Karpas-422 (cell line): ENCODE measurements around the gene RAD51AP1. TPM values are rescaled to one million over a fixed set of nuclear protein-coding genes. Genes with fewer than 3 reads are reported as not detected.

Experiments used
- DNase-seq: peaks from one replicate; pipeline ENCODE4 v3.0.0-alpha.2; 2015
- H2AFZ ChIP-seq: fragments of 200-600 bp; sonication (generic); 2 replicates; pipeline ENCODE4 v1.6.1; 2014; ENCODE audit warnings: antibody characterized with exemption, low read length, mixed read lengths
- H3K27ac ChIP-seq: fragments of 200-600 bp; sonication (generic); 2 replicates; pipeline ENCODE4 v1.5.1; 2014; ENCODE audit warnings: mild to moderate bottlenecking, low read length, moderate library complexity
- H3K27me3 ChIP-seq: fragments of 200-600 bp; sonication (generic); 2 replicates; pipeline ENCODE4 v1.6.1; 2014; ENCODE audit warnings: low read length, mixed read lengths
- H3K36me3 ChIP-seq: fragments of 200-600 bp; sonication (generic); 2 replicates; pipeline ENCODE4 v1.6.1; 2014; ENCODE audit warnings: low read length, mixed read lengths; ENCODE audit not compliant: insufficient read depth
- H3K4me1 ChIP-seq: fragments of 200-600 bp; sonication (generic); 2 replicates; pipeline ENCODE4 v1.6.1; 2014; ENCODE audit warnings: mild to moderate bottlenecking, low read length, mixed read lengths
- H3K4me2 ChIP-seq: fragments of 200-600 bp; sonication (generic); 2 replicates; pipeline ENCODE4 v1.6.1; 2014; ENCODE audit warnings: low read length, low read depth, mild to moderate bottlenecking; ENCODE audit not compliant: poor library complexity, severe bottlenecking
- H3K4me3 ChIP-seq: fragments of 200-600 bp; sonication (generic); 2 replicates; pipeline ENCODE4 v1.5.1; 2014; ENCODE audit warnings: mild to moderate bottlenecking, antibody characterized with exemption, low read length, mixed read lengths
- H3K79me2 ChIP-seq: fragments of 200-600 bp; sonication (generic); 2 replicates; pipeline ENCODE4 v1.6.1; 2014; ENCODE audit warnings: mild to moderate bottlenecking, low read length, mixed read lengths
- H3K9ac ChIP-seq: fragments of 200-600 bp; sonication (generic); 2 replicates; pipeline ENCODE4 v1.6.0; 2014; ENCODE audit warnings: low read length
- H3K9me2 ChIP-seq: fragments of 200-600 bp; sonication (generic), shearing (Covaris generic); replicated peaks from 2 replicates; pipeline ENCODE4 v1.6.0; 2014; ENCODE audit warnings: mild to moderate bottlenecking, low read length, moderate library complexity; ENCODE audit not compliant: insufficient read depth
- H3K9me3 ChIP-seq: fragments of 300-700, 200-600 bp; sonication (generic); 2 replicates; pipeline ENCODE4 v1.6.1; 2014; ENCODE audit warnings: low read length, mixed read lengths
- H4K20me1 ChIP-seq: fragments of 200-600 bp; sonication (generic); 2 replicates; pipeline ENCODE4 v1.6.1; 2014; ENCODE audit warnings: mild to moderate bottlenecking, antibody characterized with exemption, low read length, low read depth; ENCODE audit not compliant: insufficient read depth
- total RNA-seq: library from RNA; depleted of rRNA; stranded (reverse); fragments of >200 nt; shearing (Covaris generic); gene quantifications from 2 replicates; pipeline ENCODE4 v1.2.3, GENCODE V29; 2014; ENCODE audit warnings: low replicate concordance; rRNA removed

The RAD51AP1 gene
- total RNA-seq, 1 experiment from 2014 or later: 39.2 TPM

DNA sequence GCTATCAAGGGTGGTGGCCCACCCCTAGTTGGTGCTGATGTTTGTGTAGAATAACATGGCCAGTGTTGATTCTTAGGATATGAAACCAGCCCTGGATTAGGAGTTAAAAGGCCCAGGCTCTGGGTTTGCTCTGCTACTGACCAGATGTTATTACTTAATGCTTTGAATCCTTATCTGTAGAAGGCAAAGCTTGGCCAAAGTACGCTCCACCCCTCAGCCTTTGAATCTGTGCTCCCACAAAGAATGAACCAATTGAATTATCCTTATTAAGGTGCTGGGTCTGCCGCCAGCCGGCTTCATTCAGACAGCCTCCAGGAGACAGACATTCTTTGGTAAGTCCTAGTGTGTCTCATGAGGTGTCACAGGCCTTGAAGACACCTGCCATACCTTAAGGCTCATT lies 68.4 kb downstream of the RAD51AP1 start:
- no peak overlapping the region for H2AFZ ChIP-seq
- no peak overlapping the region for H3K4me2 ChIP-seq
- no peaks in the 10 kb centered on the region for H3K9me2 ChIP-seq
- H3K4me3 ChIP-seq: no peak overlapping the region
- DNase-seq: no peak
- H3K27ac ChIP-seq: no peak overlapping the region
- H3K36me3 ChIP-seq: no peaks in the 10 kb centered on the region
- no peak overlapping the region for H3K9ac ChIP-seq
- no peaks in the 10 kb centered on the region for H3K27me3 ChIP-seq
- peaks cover 26% of the 10 kb centered on the region for H3K4me1 ChIP-seq
- H3K79me2 ChIP-seq: peaks cover 3% of the 10 kb centered on the region; the same call in 1 of the 2 replicates
- no peaks in the 10 kb centered on the region for H4K20me1 ChIP-seq
- H3K9me3 ChIP-seq: no peaks in the 10 kb centered on the region

DNA sequence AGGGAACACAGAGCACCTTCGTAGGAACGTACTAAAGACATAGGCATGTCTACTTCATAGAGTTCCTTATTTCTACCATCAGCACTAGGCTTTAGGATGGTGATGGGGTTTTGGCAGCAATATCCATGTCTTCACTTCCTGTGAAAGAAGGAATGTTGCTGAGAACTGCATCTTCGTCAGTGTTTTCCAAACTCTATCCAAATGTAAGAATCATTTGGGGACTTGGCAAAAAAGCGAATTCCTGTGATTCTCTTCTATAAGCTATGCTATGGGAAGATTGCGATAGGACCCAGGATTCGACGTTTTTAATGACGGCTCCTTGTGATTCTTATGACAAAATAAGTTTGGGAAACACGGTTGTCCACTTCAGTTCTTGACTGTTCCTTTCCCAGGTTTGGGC lies 70.4 kb downstream of the RAD51AP1 start:
- no peaks in the 10 kb centered on the region for H4K20me1 ChIP-seq
- H3K9me3 ChIP-seq: no peaks in the 10 kb centered on the region
- H2AFZ ChIP-seq: no peak overlapping the region
- H3K27me3 ChIP-seq: no peaks in the 10 kb centered on the region
- H3K36me3 ChIP-seq: no peaks in the 10 kb centered on the region; the same call in 1 of the 2 replicates
- no peaks in the 10 kb centered on the region for H3K9me2 ChIP-seq
- H3K4me1 ChIP-seq: peaks cover 16% of the 10 kb centered on the region
- peaks cover 3% of the 10 kb centered on the region; the same call in 1 of the 2 replicates for H3K79me2 ChIP-seq
- DNase-seq: no peak
- H3K27ac ChIP-seq: no peak overlapping the region
- no peak overlapping the region for H3K4me2 ChIP-seq
- H3K4me3 ChIP-seq: no peak overlapping the region
- H3K9ac ChIP-seq: no peak overlapping the region

Other genes starting within 250 kb of the RAD51AP1 start
- 4.8 and 9.0 TPM in 2 replicates for gene TIGAR, start 217.7 kb upstream of the RAD51AP1 start, total RNA-seq
- gene FGF23, start 159.2 kb upstream of the RAD51AP1 start, total RNA-seq: not detected in 2 replicates
- not detected in 2 replicates for gene FGF6, start 93.1 kb upstream of the RAD51AP1 start, total RNA-seq
- 27.2 and 44.9 TPM in 2 replicates for gene DYRK4, start 23.3 kb downstream of the RAD51AP1 start, total RNA-seq
- gene AKAP3, start 110.2 kb downstream of the RAD51AP1 start, total RNA-seq: 0.56 and 0.69 TPM in 2 replicates
- gene NDUFA9, start 110.2 kb downstream of the RAD51AP1 start, total RNA-seq: 72.2 and 83.9 TPM in 2 replicates
- gene GALNT8, start 181.5 kb downstream of the RAD51AP1 start, total RNA-seq: not detected in 2 replicates